NOMO-1 treated with DMSO at 0.1 percent for 48 hours (cell line): ENCODE measurements around the gene CDH8.
"Not testable (repeated sequence)": the region's sequence is repeated elsewhere in the genome, so short reads cannot be mapped to it uniquely, and the experiment has no call there.

Source experiments
- DNase-seq: peaks from one replicate; lab custom pipeline; 2025; ENCODE audit not compliant: unreplicated experiment; lab: John Stamatoyannopoulos, UW

CDH8 gene

DNA sequence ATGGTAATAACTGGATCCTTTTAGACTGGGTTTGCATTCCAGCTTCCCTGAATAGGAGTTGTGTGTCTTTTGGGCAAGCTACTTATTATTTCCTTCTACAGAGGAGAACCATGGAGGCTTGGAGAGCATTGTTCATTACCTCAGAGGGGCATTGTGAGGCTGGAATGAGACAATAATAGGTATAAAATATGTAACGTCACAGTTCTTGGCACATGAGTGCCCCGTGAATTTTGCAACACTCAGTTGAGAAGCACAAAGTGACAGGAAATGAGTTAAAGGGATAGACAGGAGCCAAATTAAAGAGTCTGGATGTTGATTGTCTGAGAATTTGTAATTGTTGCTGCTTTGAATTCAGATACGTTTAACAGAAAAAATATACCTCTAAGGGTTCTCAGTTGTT, 92.2 kb downstream of the CDH8 start:
- DNase-seq, result no peak

DNA sequence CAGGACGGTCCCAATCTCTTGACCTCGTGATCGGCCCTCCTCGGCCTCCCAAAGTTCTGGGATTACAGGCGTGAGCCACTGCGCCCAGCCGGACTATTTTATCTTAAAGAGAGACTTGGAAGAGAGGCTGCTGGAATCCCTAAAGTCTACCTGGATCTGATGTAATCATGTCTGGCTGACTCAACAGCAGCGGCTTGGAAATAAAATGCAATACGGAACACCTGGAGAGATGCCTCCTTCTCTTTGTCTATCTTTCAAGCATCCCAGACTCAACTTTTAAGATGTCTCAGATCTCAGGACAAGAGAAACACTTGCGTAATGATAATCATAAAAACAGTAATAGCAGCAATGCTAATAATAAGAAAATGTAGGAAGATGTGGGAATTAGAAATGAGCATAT, 95.6 kb downstream of the CDH8 start:
- no peak for DNase-seq

DNA sequence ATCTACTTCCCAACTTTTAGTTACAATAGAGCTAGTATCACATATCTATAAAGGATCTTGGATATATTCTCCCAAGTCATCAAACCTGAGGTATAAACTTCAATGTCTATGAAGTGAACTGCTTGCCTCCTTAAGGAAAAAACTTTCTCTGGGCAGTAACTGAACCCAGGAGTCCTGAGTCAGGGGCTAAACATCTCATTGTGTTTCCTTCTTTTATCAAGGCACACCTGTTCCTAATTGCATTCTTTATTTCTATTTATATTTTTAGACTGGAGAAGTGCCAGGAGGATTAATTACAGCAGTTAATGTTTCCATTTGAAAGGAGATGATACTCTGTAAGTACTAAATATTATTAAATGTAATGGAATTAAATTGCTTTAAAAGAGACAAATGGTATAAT, 98.6 kb downstream of the CDH8 start:
- no peak for DNase-seq

DNA sequence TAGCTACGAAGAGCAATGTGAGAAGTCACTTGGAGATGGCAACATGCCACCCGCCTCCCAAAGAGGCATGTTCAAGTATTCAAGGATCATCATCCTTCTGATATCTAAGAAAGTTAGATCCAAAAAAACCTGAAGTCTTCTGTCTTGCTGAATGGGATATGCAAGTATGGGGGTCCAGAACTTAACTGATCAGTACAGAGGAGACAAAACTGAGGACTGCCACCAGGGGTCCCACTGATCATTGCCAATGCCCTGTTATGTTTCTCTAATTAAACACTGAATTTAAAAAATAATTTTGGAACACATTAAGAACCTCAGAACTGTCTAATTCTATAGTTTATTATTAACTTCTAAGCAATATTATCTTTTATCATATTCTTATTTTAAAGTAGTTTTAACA, 99.7 kb downstream of the CDH8 start:
- no peak for DNase-seq

DNA sequence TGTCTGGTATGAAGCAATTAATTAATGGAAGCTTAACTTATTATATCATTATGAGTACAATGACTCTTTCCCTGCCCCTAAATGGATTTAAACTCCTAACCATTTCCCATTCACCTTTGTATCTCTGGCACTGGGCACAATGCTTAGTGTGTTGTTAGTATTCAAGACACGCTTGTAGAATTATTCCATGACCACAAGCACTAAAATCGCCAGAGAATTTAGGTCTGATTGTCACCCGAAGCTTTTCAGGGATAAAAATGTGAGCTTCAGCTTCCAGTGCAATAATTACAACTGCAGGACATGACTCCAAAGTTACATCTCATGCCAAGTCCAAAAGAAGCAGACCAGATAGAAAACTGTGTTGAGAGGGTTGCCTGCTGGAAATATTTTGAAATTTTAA, 101.6 kb downstream of the CDH8 start:
- no peak for DNase-seq

DNA sequence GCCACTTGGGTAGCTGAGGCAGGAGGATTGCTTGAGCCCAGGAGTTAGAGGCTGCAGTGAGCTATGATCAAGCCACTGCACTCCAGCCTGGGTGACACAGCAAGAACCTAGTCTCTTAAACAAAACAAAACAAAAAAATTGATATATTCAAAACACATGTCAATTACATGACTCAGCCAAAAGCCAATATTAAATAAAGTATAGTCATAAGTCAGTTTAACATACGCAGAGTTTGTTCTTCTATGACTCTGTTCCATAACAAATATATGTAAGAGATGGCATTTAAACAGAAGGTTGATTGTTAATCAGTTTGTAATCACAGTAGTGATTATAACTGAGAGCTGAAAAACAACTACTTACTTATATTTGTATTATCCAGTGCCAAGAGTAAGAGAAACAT, 106.5 kb downstream of the CDH8 start:
- DNase-seq, result no peak

DNA sequence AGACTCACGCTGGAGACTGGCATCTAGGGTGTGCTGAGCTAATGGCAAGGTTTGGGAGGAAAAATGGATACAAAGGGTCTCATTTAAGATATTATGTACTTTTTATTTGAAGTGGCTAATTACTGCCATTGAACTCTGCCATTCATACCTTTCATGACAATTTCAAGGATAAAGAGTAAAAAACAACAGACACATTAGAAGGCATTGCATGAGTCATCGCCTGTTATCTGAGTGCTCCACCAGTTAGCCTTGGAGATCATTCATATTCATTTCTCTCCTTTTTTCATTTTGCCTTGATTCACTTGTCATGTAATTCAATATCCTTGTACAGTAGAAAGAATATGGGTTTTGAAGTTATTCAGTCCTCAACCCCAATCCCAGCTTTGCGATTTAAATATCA, 109.5 kb downstream of the CDH8 start:
- DNase-seq, result no peak

DNA sequence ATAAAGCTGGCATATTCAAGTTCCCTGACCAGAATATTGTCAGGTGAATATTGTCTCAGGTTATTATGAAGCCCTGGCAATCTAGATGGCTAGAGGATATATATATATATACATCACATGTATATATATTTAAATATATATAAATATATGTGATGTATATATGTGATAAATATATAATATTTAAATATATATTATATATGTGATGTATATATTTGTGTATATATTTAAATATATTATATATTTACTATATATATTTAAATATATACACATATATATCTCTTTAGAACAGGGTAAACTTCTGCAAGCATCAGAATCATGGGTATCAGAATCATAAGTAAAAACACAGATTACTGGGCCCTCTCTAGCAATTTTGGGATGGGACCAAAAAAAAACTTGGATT, 112.6 kb downstream of the CDH8 start:
- no peak for DNase-seq

DNA sequence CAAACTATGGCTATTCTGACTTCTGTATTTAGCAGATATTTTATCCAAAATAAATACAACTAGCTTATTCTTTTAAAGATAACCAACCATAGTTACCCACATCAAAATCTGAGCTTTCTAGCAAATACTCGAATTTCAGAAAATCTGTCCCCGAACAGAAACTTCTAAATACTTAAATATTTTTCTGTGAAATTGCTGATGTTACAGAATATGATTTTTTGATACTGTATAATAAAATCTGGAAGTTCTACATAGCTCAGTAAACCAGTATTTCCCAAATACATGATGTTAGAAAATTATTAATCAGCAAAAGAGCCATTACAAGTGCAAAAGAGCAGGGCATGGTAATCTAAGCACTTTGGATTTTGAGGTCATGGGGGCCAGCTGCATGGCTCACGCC, 114.9 kb downstream of the CDH8 start:
- no peak for DNase-seq

DNA sequence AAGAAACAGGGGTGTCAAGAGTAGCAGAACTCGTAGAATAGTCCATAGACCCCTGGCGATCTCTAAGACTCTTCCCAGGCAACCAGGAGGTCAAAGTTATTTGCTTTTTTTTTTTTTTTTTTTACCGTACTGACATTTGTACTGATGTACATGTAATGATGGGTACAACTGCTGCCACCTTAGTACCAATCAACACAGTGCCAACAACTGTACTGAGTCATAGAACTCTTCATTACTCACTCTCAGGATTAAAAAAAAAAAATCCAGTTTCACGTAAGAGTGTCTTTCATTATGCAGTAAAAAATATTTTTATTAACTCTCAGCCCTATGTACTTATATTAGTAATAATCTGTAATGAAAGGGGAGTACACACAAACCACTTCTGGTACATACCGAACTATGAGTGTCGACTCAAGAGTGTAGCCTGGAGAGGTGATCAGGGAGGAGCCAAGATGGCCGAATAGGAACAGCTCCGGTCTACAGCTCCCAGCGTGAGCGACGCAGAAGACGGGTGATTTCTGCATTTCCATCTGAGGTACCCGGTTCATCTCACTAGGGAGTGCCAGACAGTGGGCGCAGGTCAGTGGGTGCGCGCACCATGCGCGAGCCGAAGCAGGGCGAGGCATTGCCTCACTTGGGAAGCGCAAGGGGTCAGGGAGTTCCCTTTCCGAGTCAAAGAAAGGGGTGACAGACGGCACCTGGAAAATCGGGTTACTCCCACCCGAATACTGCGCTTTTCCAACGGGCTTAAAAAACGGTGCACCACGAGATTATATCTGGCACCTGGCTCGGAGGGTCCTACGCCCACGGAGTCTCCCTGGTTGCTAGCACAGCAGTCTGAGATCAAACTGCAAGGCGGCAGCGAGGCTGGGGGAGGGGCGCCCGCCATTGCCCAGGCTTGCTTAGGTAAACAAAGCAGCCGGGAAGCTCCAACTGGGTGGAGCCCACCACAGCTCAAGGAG, 118.1 kb downstream of the CDH8 start:
- DNase-seq, result not testable (repeated sequence)

DNA sequence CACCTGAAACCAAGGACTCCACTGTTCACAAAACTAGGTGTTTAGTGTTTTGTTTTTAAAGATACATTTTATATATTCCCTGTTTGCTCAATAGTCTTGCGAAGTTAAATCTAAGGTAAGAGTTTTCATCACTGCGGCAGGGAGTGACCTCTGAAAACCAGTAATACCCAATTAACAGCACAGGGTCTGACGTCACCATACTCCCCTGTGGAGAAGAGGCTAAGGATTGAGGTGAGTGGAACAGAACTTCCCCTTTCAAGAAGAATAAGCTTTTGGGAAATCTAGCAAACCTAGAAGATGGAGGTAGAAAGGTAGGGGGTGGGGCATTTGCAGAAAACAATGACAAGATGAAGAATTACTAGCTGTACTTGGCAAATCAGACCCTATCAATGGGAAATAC, 120.7 kb downstream of the CDH8 start:
- no peak for DNase-seq

DNA sequence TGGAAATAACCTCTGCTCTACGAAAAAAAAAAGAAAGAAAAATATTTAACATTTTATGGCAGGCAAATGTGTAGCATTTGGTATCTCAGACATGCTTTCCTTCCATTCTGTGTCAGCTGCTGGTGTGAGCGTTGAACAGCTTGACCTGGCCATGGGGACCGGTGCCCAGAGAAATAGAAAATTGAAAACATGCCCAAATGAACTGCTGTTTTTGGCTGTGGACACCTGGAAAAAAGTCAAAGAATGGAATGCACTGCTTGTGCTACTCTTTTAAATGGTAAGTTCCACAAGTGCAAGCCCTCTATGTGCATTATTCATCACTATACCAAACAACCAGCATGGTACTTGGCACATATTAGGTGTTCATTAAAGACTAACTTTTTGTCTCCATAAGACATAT, 127.2 kb downstream of the CDH8 start:
- no peak for DNase-seq

DNA sequence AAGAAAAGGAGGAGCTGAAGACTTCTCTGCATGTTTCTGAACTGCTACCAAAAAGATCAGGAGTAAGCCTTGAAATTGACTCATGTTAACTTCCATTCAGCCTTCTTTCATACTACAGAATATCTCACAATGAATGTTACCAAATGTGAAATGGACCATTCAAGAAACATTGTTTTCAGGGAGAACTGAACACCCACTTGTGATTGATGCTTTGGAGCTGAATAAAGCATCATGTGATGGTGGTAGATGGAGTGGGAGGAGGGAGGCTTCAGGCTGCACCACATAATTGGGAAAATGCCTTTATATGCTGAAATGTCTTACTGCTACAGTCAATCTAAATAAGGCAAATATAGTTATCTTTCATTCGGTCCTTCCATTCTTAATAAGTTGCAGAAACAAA, 127.8 kb downstream of the CDH8 start:
- no peak for DNase-seq

DNA sequence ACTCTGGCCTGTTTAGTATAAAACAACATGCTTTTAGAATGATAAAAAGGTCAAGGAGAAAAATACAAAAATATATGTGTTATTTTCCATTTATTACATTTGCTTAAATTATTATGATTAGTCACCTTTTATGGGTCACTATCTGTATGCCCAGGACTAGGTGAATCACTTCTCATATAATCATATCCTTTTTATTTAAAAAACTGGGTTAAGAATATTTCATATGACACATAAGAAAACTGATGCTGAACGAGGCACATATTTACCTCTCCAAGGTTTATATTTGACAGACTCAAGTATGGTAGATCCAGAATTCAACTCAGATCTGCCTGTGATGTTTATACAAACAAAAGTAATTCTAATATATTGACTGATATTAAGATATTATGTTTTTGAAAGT, 134.5 kb downstream of the CDH8 start:
- DNase-seq, result no peak

DNA sequence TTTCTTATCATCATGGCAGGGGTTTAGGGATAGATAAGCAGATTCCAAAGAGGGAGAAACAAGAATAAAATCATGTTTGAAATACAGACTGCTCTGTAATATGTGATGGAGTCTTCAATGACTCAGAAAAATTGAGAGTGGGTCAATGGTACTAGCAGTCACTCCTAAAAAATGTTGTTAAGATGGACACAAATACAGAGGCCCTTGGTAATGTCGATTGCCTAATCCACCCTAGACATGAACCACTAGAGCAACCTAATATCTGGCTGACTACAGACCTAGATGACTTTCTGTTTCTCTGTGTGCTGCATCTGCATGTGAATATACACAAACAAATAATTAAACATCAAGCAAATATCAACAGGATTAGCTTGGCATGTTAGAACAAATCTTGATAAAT, 135.8 kb downstream of the CDH8 start:
- no peak for DNase-seq

DNA sequence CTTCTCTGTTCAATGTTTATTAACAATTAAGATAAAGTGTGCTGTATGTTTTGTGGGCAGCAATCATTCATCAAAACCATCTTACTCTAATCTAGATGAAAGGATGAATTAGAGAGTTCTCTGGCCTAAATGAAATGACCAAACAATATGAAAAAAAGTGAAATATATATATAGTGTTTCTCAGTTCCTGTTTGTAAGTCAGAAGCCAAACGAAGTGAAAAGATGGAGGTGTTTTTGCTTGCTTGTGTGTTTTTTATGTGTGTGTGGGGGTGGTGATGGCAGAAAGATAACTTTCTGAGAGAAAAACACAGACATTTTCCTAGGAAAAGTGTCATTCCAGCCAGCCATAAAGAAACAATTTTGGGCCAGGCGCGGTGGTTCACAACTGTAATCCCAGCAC, 138.6 kb downstream of the CDH8 start:
- DNase-seq, result no peak

DNA sequence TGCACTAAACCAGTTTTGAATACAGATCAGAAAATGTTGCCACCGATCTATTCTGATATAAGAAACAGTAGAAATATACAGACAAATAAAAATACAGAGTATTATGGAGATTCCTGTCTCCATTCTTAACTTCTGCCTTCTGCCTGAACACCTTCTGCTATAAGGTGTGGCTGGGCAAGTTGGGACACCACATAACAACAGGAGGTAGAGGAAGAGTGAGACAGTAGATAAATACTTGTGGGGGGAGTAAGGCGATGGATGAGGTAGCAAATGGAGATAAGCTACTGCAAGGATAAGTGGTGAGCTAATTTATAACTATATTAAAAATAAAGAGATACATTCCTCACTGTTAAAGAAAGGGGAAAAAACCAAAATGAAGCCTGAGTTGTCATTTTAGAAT, 143.7 kb downstream of the CDH8 start:
- no peak for DNase-seq

DNA sequence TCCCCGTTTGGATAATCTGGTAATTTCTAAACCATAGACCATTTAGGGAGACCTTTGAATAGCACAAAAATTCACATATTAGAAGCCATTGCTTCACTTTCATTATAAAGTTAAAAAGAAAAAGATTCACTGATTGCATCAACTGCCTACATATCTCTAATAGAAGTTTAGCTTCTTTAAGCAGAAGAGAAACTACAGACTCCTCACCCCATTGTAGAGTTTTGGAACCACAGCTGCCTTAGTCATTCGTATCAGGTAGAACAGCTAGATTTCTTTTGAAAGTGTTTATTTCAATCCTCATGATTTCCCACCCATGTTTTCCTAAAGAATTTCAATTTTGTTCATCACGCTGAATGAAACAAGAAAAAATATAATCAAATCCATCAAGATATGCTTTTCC, 144.8 kb downstream of the CDH8 start:
- DNase-seq, result peak; percentile 81

DNA sequence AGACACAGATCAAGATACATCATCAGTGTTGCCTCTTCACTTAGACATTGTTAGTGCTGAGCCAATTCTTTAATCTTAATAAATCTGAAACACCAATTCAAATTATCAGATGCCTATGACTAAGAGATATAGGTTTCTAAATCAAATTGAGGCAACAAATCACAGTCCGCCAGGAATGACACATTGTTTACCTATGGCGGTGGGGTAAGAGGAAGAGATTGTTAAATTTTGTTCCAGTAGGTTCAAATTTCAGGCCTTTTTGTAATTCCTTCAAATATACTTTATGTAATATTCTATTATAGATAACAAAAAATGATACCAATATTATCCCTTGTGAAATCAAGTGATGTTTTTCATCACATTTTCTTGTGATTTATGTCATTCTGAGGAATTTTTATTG, 145.9 kb downstream of the CDH8 start:
- no peak for DNase-seq

DNA sequence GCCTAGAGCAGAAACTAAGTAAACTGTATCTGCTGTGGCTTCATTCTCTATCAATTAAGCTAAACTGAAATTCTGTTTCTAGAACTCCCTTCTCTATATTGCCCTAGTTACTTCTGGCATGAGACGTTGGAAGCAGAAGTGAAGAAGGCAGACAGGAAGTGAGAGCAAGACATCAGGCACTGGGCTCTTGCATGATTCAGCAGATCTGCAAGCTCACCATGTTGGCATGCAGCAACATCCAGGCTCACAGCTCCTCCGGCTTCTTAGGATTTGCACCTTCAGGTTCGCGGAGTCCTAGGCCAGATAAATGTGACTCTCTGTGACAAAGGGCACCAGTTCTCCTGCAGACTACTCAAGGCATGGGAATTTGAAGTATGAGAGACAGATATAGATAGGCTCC, 148.3 kb downstream of the CDH8 start:
- peak; percentile 98 for DNase-seq

DNA sequence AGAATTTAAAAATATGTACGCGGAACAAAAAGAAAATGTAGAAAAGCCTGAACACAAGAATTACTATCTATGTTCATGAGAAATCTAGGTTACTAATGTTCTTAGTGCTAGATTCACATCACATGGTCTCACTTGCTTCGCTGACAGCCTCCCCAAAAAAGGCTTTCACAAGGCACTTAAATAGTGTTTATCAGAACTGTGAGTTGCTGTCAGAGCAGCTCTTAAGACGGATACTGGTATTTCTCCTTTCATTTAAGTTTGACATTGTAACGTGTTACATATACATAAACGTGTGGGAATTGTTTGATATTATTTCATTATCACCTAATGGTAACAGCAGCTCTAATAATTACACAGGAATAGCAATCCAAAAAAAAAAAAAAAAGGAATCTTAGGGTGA, 150.9 kb downstream of the CDH8 start:
- DNase-seq, result no peak

DNA sequence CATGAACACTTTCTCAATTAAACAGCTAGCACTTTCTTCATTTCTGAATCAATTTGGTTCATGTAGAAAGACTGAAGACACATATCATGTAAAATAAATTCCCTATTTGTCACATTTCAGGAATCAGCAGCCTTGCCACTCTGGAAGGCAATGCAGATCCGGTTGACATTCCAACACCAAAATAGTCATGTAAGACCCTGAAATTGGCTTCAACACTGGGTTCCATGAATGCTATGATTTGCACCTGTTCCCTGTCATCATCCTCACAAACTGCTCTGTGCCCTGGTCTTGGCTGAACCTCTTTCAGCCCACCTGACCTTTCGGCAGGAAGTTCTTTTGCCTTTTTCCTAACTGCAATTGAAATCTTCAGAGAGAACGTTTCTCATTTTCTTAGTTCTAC, 156.9 kb downstream of the CDH8 start:
- DNase-seq, result no peak

DNA sequence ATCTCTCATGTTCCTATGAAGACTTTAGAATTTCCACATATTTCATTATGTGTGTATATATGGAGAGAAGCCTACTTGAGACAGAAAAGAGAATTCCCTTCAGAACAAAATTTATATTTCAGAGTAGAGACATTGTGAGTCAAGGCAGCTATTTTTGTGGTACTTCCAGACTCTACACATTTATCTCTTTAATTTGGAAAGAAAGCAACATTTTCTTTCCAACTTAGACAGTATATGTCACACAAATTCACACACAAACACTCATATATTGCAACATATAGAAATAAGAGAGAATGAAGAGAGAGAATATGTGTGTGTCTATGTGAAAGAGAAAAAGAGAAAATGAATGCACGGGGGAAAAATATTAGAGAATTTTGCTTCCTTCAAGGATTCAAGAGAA, 158.8 kb downstream of the CDH8 start:
- no peak for DNase-seq
